ENCODE measurements around the gene LAMP1. TPM values are rescaled to one million over a fixed set of nuclear protein-coding genes. Genes with fewer than 3 reads are reported as not detected.

LAMP1 gene
- total and polyA plus RNA-seq, 2 donors (not counting 1 experiment from before 2014, with no cell fraction given) = 52.1 to 96.1 TPM

- no peaks in the 10 kb centered on the region for H3K79me2 ChIP-seq (ENCODE audit: control insufficient read depth, insufficient read depth, low read length)
- ChIA-PET POLR2A (no interaction called here), CTCF (no interaction called here)
- H3K4me1 ChIP-seq (ENCODE audit: control insufficient read depth in 2 of 2, insufficient read depth in 2 of 2, low read length in 2 of 2) = no peaks in the 10 kb centered on the region
- H3K27ac Mint-ChIP-seq = no peak overlapping the region
- no peaks in the 10 kb centered on the region for H4K20me1 ChIP-seq (ENCODE audit: control insufficient read depth, insufficient read depth, low read length, poor library complexity, severe bottlenecking)
- H2AFZ ChIP-seq (ENCODE audit: insufficient read depth, low read depth, low read length, poor library complexity, severe bottlenecking) = no peak overlapping the region
- WGBS (ENCODE audit: insufficient coverage) = 91% methylated on average over 14 of the region's 15 CpGs
- ATAC-seq (ENCODE audit: low read depth) (no peak), DNase-seq (no peak)
- H3K4me3 ChIP-seq (ENCODE audit: control extremely low read depth in 1 of 5, extremely low read depth in 1 of 5, insufficient read depth in 1 of 5, low read depth in 2 of 5, low read length in 4 of 5) = no peak overlapping the region
- H3K4me2 ChIP-seq (replicated peaks; ENCODE audit: low read depth, low read length, poor library complexity, severe bottlenecking) = no peak overlapping the region
- H3K4me3 Mint-ChIP-seq = no peak overlapping the region
- peaks cover 0 to 41% (median 0%) of the 10 kb centered on the region in 3 donors for H3K9me3 ChIP-seq (ENCODE audit: control extremely low read depth in 1 of 3, control insufficient read depth in 2 of 3, insufficient read depth in 1 of 3, low read length in 2 of 3)
- intact Hi-C loops (cut with micrococcal nuclease) = no loop called here
- H3K27me3 Mint-ChIP-seq = peaks cover 7% of the 10 kb centered on the region
- no peaks in the 10 kb centered on the region for H3K36me3 ChIP-seq (replicated peaks in 1 of 2; ENCODE audit: control extremely low read depth in 1 of 2, control insufficient read depth in 1 of 2, extremely low read depth in 1 of 2, insufficient read depth in 2 of 2, low read length in 1 of 2)
- H3K9ac ChIP-seq (ENCODE audit: low read length) = no peak overlapping the region
- H3K9me3 Mint-ChIP-seq (ENCODE audit: insufficient read depth) = no peaks in the 10 kb centered on the region
- H3K27me3 ChIP-seq (replicated peaks in 1 of 4; ENCODE audit: control extremely low read depth in 1 of 4, control insufficient read depth in 3 of 4, insufficient read depth in 4 of 4, low read length in 3 of 4) = peaks cover 0 to 3% (median 0%) of the 10 kb centered on the region in 4 experiments
- H3K27ac ChIP-seq (ENCODE audit: low read length in 2 of 2) = no peak overlapping the region
- no peaks in the 10 kb centered on the region for H3K4me1 Mint-ChIP-seq
- TF ChIP-seq EZH2 (IDR thresholded peaks at IDR 0.05; ENCODE audit: borderline replicate concordance, insufficient read depth, low read depth, low read length, poor library complexity, severe bottlenecking) (no peak), CTCF (IDR thresholded peaks at IDR 0.05) (no peak)
Measured at GRCh38 chr13:113349491-113349890, 52.5 kb downstream of the LAMP1 start.

GRCh38 chr13:113350065-113350937, 53.3 kb downstream of the LAMP1 start:
- Mint-ChIP-seq H3K27me3 (peaks cover 7% of the 10 kb centered on the region), H3K4me1 (no peaks in the 10 kb centered on the region), H3K27ac (no peak overlapping the region), H3K4me3 (no peak overlapping the region), H3K9me3 (ENCODE audit: insufficient read depth) (no peaks in the 10 kb centered on the region)
- no peak overlapping the region for H3K4me2 ChIP-seq (replicated peaks; ENCODE audit: low read depth, low read length, poor library complexity, severe bottlenecking)
- ChIA-PET CTCF (no interaction called here), POLR2A (no interaction called here)
- H3K27me3 ChIP-seq (replicated peaks in 1 of 4; ENCODE audit: control extremely low read depth in 1 of 4, control insufficient read depth in 3 of 4, insufficient read depth in 4 of 4, low read length in 3 of 4) = peaks cover 0 to 3% (median 0%) of the 10 kb centered on the region in 4 experiments
- H3K36me3 ChIP-seq (replicated peaks in 1 of 2; ENCODE audit: control extremely low read depth in 1 of 2, control insufficient read depth in 1 of 2, extremely low read depth in 1 of 2, insufficient read depth in 2 of 2, low read length in 1 of 2) = no peaks in the 10 kb centered on the region
- H3K79me2 ChIP-seq (ENCODE audit: control insufficient read depth, insufficient read depth, low read length) = no peaks in the 10 kb centered on the region
- no peaks in the 10 kb centered on the region for H3K4me1 ChIP-seq (ENCODE audit: control insufficient read depth in 2 of 2, insufficient read depth in 2 of 2, low read length in 2 of 2)
- H3K4me3 ChIP-seq (ENCODE audit: control extremely low read depth in 1 of 5, extremely low read depth in 1 of 5, insufficient read depth in 1 of 5, low read depth in 2 of 5, low read length in 4 of 5) = no peak overlapping the region
- WGBS (ENCODE audit: insufficient coverage) = 86% methylated on average over 32 of the region's 32 CpGs
- DNase-seq (no peak), ATAC-seq (ENCODE audit: low read depth) (no peak)
- no peak for TF ChIP-seq EZH2 (IDR thresholded peaks at IDR 0.05; ENCODE audit: borderline replicate concordance, insufficient read depth, low read depth, low read length, poor library complexity, severe bottlenecking)
- TF ChIP-seq CTCF (IDR thresholded peaks at IDR 0.05) = no peak
- intact Hi-C loops (cut with micrococcal nuclease) = no loop called here
- no peak overlapping the region for H2AFZ ChIP-seq (ENCODE audit: insufficient read depth, low read depth, low read length, poor library complexity, severe bottlenecking)
- H3K27ac ChIP-seq (ENCODE audit: low read length in 2 of 2) = no peak overlapping the region
- H4K20me1 ChIP-seq (ENCODE audit: control insufficient read depth, insufficient read depth, low read length, poor library complexity, severe bottlenecking) = no peaks in the 10 kb centered on the region
- H3K9me3 ChIP-seq (ENCODE audit: control extremely low read depth in 1 of 3, control insufficient read depth in 2 of 3, insufficient read depth in 1 of 3, low read length in 2 of 3) = peaks cover 0 to 39% (median 0%) of the 10 kb centered on the region in 3 donors
- H3K9ac ChIP-seq (ENCODE audit: low read length) = no peak overlapping the region
